Amygdala (tissue), 56 donors: Measurements from ENCODE around the gene PEX3.
"Not testable (repeated sequence)": the region's sequence is repeated elsewhere in the genome, so short reads cannot be mapped to it uniquely, and the experiment has no call there.

ENCODE experiments used
- DNase-seq, 56 donors: peaks; one replicate each; lab custom pipeline; 2025; lab: John Stamatoyannopoulos, UW

Gene PEX3

DNA sequence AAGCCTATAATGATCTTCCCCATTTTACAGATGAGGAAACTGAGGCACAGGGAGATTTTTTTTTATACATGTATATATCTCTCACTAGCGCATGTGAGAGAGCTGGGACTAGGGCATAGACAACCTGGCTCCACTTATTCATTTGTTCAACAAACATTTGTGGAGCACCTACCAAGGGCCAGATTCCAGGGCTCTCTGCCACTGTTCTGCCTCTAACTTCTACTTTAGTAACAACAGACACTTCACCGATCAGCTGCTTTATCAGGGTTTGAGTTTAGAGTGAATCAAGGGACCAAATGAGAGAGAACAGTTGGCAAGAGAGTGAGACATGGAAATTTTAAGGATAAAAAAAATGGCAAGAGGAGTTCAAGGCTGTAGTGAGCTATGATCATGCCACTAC lies 7.5 kb upstream of the PEX3 start:
- DNase-seq: no peak

DNA sequence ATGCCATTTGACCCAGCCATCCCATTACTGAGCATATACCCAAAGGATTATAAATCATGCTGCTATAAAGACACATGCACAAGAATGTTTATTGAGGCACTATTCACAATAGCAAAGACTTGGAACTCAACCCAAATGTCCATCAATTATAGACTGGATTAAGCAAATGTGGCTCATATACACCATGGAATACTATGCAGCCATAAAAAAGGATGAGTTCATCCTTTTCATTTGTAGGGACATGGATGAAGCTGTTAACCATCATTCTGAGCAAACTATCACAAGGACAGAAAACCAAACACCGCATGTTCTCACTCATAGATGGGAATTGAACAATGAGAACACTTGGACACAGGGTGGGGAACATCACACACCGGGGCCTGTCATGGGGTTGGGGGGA lies 2.7 kb upstream of the PEX3 start:
- DNase-seq: not testable (repeated sequence)

DNA sequence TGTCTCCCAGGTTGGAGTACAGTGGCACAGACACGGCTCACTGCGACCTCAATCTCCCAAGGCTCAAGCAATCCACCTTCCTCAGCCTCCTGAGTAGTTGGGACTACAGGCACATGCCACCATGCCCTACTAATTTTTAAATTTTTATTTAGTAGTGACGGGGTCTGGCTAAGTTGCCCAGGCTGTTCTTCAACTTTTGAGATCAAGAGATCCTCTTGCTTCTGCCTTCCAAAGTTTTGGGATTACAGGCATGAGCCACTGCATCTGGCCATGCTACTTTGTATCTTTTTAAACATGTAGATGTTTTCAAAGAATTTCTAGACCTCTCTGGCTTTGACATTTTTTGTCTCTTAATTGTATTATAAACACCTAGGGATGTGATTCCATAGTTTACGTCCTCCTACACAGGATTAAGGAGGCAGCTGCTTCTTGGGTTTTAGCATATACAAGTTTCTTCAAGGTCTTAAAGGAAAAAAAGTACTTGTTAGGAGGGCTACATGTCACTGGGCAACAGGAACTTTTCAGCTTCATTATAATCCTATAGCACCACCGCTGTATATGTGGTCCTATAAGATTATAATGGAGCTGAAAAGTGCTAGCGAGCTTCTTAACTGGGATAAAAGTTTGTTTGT lies 1.4 kb upstream of the PEX3 start:
- no peak for DNase-seq

DNA sequence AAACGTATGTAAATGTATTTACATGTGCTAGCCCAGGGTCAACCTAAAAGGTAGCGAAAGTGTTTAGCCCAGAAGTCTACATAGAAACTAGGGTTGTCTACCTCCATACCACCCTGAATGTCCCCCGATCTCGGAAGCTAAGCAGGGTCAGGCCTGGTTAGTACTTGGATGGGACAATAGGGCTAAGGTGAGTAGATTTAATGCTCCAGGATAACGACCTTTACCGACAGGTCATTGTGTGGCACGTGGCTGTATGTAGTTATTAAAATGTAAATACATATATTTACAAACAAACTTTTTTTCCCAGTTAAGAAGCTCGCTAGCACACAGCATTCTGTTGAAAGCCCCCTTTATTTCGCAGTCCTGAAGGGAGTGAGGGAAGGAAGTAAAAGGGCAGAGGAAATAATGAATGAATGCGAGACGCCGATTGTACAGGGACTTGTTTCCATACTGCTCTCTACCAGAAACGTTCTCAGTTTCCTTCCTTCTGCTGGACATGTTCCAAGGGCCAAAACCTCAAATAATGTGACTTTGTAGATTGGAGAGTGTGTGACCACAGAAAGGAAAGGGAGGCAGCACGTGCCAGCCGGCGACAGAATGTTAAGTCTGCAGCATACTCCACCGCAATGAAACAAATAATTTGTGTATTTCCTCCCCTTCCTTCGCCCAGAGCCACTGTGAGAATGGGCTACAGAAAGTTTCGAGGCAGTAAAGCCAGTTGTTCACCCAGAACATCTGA lies 722 bp upstream of the PEX3 start:
- peak in 6 of 56 donors; percentile 12 to 40 (median 36) for DNase-seq

DNA sequence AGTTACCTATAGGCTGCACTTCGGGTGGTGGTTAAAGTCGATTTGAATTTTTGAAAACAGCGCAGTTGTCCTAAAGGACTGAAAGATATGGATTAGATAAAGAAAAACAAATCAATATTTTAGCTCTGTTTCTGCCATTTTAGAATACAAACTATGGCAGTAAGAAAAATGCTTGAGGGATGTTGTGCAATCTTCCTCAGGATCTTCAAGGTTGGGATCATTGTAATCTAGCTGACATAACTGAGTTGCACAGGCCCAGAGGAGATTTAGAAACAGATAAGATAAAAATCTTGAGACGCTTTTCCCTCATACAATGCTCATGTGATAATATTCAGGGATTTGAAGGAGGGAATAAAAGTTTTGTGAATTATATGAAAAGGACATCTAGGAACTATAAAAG lies 926 bp downstream of the PEX3 start:
- DNase-seq: no peak

DNA sequence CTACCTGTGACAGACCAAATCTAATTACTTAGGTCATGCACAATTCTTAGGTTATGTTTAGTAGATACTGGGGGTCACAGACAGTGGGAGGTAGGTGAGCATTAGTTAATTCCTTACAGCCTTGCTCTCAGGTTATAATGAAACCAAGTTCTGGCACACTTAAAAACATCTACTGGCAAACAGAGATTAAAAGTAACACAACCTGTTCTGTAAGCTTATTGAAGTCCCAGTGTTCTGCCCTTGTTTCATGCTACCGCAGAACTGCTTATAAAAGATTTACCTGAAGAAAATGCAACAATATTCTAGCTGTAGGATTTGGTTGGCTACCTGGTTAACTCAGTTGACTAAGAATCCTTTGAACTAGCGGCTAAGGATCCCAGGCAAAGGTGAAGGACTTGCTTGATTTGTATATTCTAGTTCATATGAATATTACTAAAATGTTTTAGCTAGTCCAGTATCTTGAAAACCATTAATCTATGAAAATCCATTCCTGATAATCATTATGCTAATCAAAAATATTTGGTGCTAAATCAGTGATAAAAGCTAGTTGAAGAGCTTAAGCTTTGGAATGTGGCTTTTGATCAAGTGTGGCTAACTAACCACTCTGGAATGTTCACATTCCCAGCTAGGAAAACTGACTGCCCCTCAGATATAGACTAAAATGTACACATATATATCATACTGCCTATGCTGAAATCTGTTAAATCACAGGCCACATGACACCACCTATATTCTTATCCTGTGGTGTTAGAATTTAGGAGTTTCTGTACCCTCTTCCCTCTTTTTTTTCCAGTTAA lies 7.2 kb downstream of the PEX3 start:
- DNase-seq: no peak

DNA sequence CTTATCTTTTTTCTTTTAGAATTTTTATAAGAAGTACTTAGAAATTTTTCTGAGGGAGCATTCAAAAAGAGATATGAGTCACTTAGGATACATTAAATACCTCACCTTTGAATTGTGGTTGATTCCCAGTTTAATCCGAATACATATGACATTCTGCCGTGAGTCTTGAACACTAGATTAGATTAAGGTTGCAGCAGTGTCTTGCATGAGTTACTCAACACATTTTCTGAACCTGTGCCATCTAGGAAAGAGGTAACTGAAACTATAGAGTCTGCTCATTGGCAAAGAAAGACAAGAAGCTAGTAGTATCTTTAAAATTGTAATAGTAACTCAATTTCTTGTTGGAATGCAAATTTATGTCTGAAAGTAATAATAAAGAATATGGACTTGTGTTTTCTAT lies 14.9 kb downstream of the PEX3 start:
- DNase-seq: no peak

DNA sequence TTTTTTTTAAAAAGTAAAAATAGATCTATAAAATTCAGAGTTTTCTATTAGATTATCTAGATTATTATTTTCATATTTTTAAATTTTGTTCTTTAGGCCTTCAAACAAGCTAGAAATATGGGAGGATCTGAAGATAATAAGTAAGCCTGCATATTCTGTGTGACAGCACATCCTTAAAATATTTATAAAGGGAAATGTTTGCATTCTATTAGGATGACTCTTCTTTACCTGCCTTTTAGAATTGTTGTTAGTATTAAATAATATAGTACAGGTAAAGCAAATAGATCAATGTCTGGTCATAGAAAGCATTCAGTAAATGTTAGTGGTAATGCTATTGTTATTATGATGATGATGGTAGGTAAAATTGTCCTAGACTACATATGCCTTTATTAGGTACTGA lies 17.4 kb downstream of the PEX3 start:
- no peak for DNase-seq

DNA sequence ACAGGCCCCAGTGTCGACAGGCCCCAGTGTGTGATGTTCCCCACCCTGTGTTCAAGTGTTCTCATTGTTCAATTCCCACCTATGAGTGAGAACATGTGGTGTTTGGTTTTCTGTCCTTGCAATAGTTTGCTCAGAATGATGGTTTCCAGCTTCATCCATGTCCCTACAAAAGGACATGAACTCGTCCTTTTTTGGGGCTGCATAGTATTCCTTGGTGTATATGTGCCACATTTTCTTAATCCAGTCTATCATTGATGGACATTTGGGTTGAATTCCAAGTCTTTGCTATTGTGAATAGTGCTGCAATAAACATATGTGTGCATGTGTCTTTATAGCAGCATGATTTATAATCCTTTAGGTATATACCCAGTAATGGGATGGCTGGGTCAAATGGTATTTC lies 18.2 kb downstream of the PEX3 start:
- DNase-seq: not testable (repeated sequence)

DNA sequence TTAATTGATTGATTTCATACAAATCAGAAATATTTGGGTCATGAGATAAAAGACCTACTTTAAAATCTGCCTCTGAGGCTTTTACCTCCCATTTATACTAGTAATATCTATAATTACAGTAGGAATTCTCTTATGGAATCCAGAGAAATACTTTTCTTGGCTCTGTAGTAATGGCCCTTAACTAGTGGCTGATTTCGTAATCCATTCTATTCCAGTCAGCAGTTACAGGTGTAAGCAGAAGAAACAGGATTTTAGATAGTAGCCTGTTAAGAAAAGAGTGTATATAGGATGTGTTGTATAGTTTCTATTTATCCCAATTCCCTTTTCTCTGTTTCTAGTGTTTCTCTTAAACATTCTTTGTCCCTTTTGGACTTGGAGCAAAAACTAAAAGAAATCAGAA lies 21.2 kb downstream of the PEX3 start:
- no peak for DNase-seq

DNA sequence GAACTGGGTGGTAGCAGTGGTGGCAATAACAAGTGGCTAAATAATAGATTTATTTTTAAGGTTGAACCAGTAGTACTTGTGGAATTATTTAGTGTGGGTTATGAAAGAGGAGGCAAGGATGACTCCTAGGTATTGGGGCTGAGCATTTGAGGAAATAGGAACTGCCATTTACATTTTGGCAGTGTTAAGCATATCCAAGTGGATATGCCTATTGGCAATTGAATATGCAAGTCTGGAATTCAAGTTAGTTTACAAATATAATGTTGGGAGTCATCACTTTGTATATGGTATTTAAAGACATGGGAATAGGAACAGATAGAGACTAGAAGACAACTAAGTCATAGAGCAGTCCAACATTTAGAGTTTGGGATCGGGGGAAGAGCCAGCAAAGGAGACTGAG lies 25.9 kb downstream of the PEX3 start:
- no peak for DNase-seq

DNA sequence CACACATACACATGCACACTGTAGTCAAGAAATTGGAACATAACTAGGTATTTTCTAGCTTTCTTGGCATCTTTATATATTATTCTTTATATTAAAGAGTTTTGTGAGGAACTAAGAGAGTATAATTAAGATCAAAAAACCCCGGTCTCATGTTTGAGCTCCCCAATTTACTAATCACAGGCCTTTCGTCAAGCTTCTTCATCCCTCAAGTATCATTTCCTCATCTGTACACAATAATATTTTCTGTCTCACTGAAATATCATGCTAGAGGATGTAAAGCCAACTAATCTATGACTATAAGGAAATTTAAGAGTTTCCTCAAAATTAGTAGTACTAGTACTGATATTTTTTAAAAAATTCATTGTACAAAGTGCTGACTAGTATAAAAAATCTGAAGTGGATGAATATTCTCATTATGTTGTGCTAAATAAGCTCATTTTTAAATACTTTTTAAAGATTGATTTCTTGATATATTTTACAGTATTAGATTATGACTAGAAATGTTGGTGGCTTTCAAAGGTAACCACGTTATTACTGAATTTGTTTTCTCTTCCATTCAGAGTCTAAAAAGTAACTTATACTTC lies 28.0 kb downstream of the PEX3 start:
- no peak for DNase-seq

DNA sequence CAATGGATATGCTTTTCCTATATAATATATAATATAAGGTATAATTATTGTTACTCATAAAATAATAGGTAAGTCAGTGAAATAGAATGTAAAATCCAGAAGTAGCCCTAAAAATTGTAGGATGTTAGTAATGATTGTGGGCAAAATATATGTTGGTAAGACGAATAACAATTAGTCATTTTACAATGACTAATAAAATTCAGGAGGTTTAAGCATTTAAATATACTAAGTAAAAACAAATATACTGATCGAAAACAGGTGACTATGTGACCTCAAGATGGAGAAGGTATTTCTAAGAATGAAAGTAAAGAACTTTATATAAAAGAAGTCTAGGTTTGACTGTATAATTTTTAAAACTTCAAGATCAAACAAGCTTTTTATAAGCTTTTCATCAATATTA lies 32.0 kb downstream of the PEX3 start:
- no peak for DNase-seq

DNA sequence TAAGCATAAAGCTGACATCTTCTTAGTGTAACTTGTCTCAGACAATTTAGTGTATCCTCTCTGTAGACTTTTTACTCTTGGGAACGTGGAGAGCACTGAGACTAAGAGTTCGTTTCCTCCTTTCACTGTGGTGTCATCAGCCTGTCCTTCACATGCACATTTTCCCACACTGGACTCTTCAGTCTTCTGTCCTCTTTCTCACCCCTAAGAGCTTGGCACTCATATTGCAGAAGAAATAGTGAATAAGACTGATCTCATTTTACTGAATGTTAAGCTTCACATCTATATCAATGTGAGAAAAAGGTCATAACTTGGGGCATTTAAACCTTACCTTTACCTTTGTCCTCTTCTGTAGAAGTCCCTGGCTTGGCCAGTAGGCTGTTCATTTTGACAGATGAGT lies 35.4 kb downstream of the PEX3 start:
- DNase-seq: no peak

DNA sequence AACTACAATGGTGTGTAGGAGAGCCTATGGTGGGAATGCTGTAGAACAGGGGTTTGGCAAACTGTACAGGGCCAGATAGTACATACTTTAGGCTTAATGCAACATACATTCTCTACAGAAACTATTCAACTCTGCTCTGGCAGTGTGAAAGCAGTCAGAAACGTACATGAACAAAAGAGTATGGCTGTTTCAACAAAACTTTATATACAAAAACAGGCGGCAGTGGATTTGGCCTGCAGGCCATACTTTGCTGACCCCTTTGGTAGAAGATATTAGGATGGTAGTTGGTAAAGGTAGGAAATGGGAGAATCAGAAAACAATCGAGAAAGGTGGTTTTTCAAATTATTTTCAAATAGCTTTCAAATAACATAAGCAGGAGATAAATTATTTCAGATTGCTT lies 36.1 kb downstream of the PEX3 start:
- no peak for DNase-seq

DNA sequence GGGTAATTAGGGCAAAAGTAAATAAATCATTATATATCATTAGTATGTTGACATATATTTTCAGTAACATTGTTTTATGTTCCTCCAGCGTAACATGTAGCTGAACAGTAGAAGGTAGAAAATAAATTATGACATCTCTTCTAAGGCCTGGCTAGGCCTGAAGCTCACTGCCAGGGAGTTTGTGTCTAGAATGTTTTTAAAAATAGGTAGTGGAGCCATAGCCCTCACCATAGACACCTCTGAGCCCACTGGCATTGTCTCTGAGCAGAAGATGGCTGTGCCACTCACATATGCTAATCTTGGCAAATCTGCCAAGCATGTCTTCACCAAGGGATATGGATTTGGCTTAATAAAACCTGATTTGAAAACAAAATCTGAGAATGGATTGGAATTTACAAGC lies 39.6 kb downstream of the PEX3 start:
- no peak for DNase-seq

DNA sequence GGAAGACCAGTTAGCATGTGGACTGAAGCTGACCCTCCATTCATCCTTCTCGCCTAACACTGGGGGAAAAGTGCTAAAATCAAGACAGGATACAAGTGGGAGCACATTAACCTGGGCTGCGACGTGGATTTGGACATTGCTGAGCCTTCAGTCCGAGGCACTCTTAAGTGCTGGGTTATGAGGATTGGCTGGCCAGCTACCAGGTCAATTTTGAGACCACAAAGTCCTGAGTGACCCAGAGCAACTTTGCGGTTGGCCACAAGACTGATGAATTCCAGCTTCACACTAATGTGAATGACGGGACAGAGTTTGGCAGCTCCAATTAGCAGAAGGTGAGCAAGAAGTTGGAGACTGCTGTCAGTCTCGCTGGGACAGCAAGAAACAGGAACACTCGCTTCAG lies 40.2 kb downstream of the PEX3 start:
- DNase-seq: no peak

DNA sequence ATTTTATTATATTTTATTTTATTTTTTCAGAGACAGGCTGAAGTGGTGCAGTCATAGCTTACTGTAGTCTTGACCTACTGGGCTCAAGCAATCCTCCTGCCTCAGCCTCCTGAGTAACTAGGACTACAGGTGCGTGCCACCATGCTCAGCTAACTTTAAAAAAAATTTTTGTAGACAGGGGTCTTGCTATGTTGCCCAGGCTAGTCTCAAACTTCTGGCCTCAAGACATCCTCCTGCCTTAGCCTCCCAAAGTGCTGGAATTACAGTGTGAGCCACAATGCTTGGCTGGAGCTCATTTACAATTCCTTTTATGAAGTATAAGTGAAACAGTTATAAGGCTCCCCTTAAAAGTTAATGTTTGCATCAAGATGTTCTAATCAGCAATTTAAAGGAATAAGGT lies 46.4 kb downstream of the PEX3 start:
- no peak for DNase-seq

DNA sequence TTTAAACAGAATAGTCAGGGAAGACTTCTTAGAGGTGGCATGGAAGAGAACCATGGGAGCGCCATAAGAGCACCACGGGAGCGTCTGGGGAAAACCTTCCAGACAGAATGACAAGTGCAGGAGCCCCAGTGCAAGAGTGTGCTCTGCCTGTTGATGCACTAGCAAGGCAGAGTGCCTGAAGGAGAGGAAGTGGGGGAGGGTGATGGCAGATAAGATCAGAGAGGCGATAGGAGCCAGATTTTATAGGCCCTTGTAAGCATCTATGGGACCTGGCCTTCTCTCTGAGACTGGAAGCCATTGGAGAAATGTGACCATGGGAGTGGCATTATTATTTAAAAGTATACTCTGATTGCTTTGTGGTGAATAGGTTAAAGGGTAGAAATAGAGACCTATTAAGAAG lies 47.8 kb downstream of the PEX3 start:
- no peak for DNase-seq

DNA sequence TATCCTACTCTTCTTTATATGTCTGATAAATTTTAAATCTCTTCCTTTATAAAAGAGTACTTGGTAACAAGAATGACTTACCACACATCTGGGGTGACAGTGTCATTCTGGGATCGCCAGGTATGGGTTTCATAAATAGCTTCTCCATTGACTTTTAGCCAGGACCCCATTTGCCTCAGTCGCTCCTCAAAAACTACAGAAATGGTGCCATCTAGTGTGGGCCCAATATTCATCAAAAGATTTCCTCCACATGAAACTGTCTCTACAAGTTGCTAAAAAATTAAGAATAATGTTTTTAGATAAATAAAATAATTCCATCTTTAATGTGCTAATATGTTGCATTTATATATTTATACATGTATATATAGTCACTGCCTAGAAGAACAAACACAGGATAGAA lies 51.2 kb downstream of the PEX3 start:
- DNase-seq: no peak

DNA sequence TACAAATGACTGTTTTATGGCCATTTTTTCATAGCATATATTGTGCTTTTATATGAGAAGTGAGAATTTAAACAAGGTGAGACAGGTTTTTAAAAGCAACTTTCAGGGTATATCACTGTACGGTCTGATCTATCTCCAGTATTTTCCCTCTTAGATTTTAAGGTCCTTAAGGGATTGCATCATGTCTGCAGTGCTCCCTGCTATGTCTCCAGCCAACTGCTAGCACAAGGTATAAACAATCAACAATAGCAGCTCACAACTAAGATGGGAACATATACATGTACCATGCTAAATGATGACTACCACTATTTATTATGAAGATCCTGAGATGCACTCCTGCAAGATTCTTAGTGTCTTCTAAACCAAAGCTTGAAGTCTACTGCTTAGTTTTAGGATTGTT lies 53.8 kb downstream of the PEX3 start:
- DNase-seq: no peak
